ENCODE results near the gene EDC3. TPM values are rescaled to one million over a fixed set of nuclear protein-coding genes. Genes with fewer than 3 reads are reported as not detected.

The EDC3 gene
- total and polyA plus RNA-seq, 9 of the 15 experiments (the other 6 are each of a cell fraction or from before 2014, with no cell fraction given) = 11.7 to 63.9 (median 32.8) TPM

DNA sequence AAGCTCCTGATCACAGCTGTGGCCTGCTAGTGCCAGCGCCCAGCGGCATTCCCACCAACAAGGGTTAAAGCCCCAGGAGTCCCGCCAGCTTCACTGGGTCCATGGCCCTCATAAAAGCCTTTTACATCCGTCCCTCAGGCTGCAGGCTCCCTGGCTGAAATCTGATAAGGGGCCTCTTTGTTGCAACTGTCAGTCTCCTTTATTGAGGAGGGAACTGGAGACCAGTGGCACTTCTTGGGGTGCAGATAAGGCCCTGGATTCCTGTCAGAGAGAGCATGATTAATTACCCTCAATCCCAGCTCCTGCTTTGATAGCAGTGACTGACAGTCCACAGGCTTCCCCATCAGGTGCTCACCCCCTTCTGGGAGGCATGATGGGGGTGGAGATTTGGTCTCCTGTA, 111.0 kb downstream of the EDC3 start (continued):
- TF ChIP-seq ETV1 (tag; conservative IDR thresholded peaks at IDR 0.05; ENCODE audit: low read depth) = 0 out of 2 replicates have a peak, but pooled peaks have one; percentile 10
- 0 out of 4 replicates have a peak, but pooled peaks of 1 of the 2 experiments have one; percentile 16 for TF ChIP-seq TRIM24 (IDR thresholded peaks at IDR 0.05)
- TF ChIP-seq ZKSCAN3 (CRISPR knock-in tag; IDR thresholded peaks at IDR 0.05) = no peak
- peak; percentile 20; the same call in 1 of the 2 replicates for TF ChIP-seq ZNF583 (CRISPR knock-in tag; IDR thresholded peaks at IDR 0.05)
- peak; percentile 82 for TF ChIP-seq CTBP1 (IDR thresholded peaks at IDR 0.05; ENCODE audit: borderline replicate concordance)
- TF ChIP-seq HDAC2 (IDR thresholded peaks at IDR 0.05) = peak; percentile 79; the same call in 1 of the 2 replicates
- TF ChIP-seq ARID1B (IDR thresholded peaks at IDR 0.05) = peak; percentile 73
- 0 out of 2 replicates have a peak, but pooled peaks have one; percentile 20 for TF ChIP-seq SMARCA4 (IDR thresholded peaks at IDR 0.05)
- TF ChIP-seq MEIS2 (IDR thresholded peaks at IDR 0.05; ENCODE audit: partially characterized antibody) = peak; percentile 99
- 0 out of 2 replicates have a peak, but pooled peaks have one; percentile 15 for TF ChIP-seq FOXM1 (IDR thresholded peaks at IDR 0.05; ENCODE audit: low read depth)
- TF ChIP-seq FOXM1 (CRISPR knock-in tag; IDR thresholded peaks at IDR 0.05; ENCODE audit: low read depth) = no peak
- TF ChIP-seq HDAC6 (IDR thresholded peaks at IDR 0.05; ENCODE audit: low read depth, low read length) = no peak
- peak in 1 of 2 experiments; percentile 45; a peak in 1 of 4 replicates for TF ChIP-seq TBL1XR1 (IDR thresholded peaks at IDR 0.05; ENCODE audit: low read length in 2 of 2)
- peak; percentile 95 for TF ChIP-seq KDM1A (IDR thresholded peaks at IDR 0.05)
- TF ChIP-seq ZNF217 (CRISPR knock-in tag; IDR thresholded peaks at IDR 0.05) = no peak
- no peak for TF ChIP-seq EZH2 (IDR thresholded peaks at IDR 0.05; ENCODE audit: borderline replicate concordance, low read depth, low read length)
- TF ChIP-seq, protein P1, sequence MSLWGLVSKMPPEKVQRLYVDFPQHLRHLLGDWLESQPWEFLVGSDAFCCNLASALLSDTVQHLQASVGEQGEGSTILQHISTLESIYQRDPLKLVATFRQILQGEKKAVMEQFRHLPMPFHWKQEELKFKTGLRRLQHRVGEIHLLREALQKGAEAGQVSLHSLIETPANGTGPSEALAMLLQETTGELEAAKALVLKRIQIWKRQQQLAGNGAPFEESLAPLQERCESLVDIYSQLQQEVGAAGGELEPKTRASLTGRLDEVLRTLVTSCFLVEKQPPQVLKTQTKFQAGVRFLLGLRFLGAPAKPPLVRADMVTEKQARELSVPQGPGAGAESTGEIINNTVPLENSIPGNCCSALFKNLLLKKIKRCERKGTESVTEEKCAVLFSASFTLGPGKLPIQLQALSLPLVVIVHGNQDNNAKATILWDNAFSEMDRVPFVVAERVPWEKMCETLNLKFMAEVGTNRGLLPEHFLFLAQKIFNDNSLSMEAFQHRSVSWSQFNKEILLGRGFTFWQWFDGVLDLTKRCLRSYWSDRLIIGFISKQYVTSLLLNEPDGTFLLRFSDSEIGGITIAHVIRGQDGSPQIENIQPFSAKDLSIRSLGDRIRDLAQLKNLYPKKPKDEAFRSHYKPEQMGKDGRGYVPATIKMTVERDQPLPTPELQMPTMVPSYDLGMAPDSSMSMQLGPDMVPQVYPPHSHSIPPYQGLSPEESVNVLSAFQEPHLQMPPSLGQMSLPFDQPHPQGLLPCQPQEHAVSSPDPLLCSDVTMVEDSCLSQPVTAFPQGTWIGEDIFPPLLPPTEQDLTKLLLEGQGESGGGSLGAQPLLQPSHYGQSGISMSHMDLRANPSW (CRISPR knock-in tag; IDR thresholded peaks at IDR 0.05) = no peak
- peak; percentile 41 to 99; a peak in 3 of 4 replicates for TF ChIP-seq RCOR1 (IDR thresholded peaks at IDR 0.05; ENCODE audit: borderline replicate concordance in 1 of 2, low read depth in 2 of 2, low read length in 2 of 2)
- 0 out of 2 replicates have a peak, but pooled peaks have one; percentile 40 for TF ChIP-seq SMAD3 (CRISPR knock-in tag; conservative IDR thresholded peaks at IDR 0.05)
- no peak for TF ChIP-seq ZNF76 (CRISPR knock-in tag; IDR thresholded peaks at IDR 0.05; ENCODE audit: borderline replicate concordance)
- TF ChIP-seq, protein P2, sequence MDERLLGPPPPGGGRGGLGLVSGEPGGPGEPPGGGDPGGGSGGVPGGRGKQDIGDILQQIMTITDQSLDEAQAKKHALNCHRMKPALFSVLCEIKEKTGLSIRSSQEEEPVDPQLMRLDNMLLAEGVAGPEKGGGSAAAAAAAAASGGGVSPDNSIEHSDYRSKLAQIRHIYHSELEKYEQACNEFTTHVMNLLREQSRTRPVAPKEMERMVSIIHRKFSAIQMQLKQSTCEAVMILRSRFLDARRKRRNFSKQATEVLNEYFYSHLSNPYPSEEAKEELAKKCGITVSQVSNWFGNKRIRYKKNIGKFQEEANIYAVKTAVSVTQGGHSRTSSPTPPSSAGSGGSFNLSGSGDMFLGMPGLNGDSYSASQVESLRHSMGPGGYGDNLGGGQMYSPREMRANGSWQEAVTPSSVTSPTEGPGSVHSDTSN (CRISPR knock-in tag; IDR thresholded peaks at IDR 0.05; ENCODE audit: low read depth) = peak; percentile 86
- TF ChIP-seq, protein P2 (tag; conservative IDR thresholded peaks at IDR 0.05; ENCODE audit: low read depth) = peak; percentile 98
- TF ChIP-seq, protein P3, sequence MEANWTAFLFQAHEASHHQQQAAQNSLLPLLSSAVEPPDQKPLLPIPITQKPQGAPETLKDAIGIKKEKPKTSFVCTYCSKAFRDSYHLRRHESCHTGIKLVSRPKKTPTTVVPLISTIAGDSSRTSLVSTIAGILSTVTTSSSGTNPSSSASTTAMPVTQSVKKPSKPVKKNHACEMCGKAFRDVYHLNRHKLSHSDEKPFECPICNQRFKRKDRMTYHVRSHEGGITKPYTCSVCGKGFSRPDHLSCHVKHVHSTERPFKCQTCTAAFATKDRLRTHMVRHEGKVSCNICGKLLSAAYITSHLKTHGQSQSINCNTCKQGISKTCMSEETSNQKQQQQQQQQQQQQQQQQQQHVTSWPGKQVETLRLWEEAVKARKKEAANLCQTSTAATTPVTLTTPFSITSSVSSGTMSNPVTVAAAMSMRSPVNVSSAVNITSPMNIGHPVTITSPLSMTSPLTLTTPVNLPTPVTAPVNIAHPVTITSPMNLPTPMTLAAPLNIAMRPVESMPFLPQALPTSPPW (CRISPR knock-in tag; IDR thresholded peaks at IDR 0.05) = peak; percentile 56
- no peak for TF ChIP-seq ZNF79 (CRISPR knock-in tag; IDR thresholded peaks at IDR 0.05; ENCODE audit: low read depth)
- TF ChIP-seq STAG1 (CRISPR knock-in tag; IDR thresholded peaks at IDR 0.05; ENCODE audit: borderline replicate concordance) = no peak

Measured in K562 (cell line).